VCaP (cell line): ENCODE measurements around the gene NPDC1.

Experiments
- H3K27ac ChIP-seq: fragments of 450-650 bp; 2 replicates; pipeline ENCODE4 v1.5.1; 2017
- TF ChIP-seq, protein P1 (sequence below): fragments of 450-650 bp; conservative IDR thresholded peaks from 2 replicates; pipeline ENCODE4 v1.5.1; 2017; ENCODE audit warnings: mild to moderate bottlenecking, moderate library complexity

The NPDC1 gene

DNA sequence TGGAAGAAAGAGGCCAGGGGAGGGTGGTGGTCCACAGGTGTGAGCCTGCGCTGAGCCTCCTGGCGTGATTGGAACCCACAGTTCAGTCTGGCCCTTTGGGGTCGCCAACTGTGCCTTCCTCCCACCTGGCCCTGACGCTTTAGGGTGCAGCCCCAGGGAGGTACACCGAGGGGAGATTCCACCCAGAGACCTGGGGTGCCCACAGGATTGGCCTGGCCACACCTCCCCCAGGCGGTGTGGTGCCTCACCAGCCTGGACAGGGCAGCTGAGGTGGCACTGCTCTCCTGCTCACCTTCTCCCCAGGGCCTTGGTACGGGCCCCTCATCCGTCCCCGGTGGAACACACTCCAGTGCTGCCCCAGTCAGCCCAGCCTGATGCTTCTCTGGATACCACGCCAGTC is 48.6 kb downstream of the NPDC1 start:
- TF ChIP-seq, protein P1, sequence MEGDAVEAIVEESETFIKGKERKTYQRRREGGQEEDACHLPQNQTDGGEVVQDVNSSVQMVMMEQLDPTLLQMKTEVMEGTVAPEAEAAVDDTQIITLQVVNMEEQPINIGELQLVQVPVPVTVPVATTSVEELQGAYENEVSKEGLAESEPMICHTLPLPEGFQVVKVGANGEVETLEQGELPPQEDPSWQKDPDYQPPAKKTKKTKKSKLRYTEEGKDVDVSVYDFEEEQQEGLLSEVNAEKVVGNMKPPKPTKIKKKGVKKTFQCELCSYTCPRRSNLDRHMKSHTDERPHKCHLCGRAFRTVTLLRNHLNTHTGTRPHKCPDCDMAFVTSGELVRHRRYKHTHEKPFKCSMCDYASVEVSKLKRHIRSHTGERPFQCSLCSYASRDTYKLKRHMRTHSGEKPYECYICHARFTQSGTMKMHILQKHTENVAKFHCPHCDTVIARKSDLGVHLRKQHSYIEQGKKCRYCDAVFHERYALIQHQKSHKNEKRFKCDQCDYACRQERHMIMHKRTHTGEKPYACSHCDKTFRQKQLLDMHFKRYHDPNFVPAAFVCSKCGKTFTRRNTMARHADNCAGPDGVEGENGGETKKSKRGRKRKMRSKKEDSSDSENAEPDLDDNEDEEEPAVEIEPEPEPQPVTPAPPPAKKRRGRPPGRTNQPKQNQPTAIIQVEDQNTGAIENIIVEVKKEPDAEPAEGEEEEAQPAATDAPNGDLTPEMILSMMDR: no peak
- peak overlapping the region; percentile 30; the same call in 1 of the 2 replicates for H3K27ac ChIP-seq

GRCh38 chr9:136996361-136997292 is 49.4 kb downstream of the NPDC1 start, which contains the start of gene CLIC3:
TSS of gene CLIC3 (minus strand) at chr9:136996568. CDS start at chr9:136996543, 25 bp downstream.
- H3K27ac ChIP-seq: peak within 1 kb of the TSS; percentile 30; the same call in 1 of the 2 replicates
- TF ChIP-seq, protein P1: no peak

GRCh38 chr9:136995772-136996311 is 50.1 kb downstream of the NPDC1 start:
- peak overlapping the region; percentile 30; the same call in 1 of the 2 replicates for H3K27ac ChIP-seq
- TF ChIP-seq, protein P1: no peak

DNA sequence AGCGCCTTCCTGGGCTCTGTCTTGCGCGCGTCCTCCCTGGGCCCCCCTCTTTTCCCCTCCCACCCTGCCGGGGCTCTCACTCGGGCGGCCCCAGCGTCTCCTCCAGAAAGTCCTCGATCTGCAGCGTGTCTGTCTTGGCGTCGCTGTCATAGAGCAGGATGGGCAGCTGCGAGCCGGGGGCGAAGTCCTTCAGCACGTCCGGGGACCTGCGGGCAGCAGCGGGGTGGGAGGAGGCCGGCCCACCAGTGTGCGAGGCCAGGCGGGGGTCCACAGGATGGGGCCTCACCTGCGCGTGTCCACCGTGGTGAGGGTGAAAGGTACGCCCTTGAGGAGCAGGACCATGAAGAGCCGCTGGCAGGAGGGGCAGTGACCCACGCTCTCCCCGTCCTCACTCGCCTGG is 50.6 kb downstream of the NPDC1 start:
- H3K27ac ChIP-seq: no peak overlapping the region
- TF ChIP-seq, protein P1: no peak

GRCh38 chr9:136994888-136995230 is 51.1 kb downstream of the NPDC1 start:
- H3K27ac ChIP-seq: no peak overlapping the region
- TF ChIP-seq, protein P1: no peak

GRCh38 chr9:136994180-136994887 is 51.6 kb downstream of the NPDC1 start:
- no peak overlapping the region for H3K27ac ChIP-seq
- TF ChIP-seq, protein P1: no peak

GRCh38 chr9:136992819-136993369 is 53.1 kb downstream of the NPDC1 start:
- H3K27ac ChIP-seq: peak overlapping the region; percentile 89
- TF ChIP-seq, protein P1: no peak
